ENCODE data around the gene BRAP. TPM values are rescaled to one million over a fixed set of nuclear protein-coding genes. Genes with fewer than 3 reads are reported as not detected.
"Not testable (repeated sequence)": the region's sequence is repeated elsewhere in the genome, so short reads cannot be mapped to it uniquely, and the experiment has no call there.

BRAP gene
- total RNA-seq, 6 donors from 2014 or later, result 11.0 to 17.8 (median 15.5) TPM

GRCh38 chr12:111687952-111688351 is 2.2 kb upstream of the BRAP start:
- ATAC-seq (ENCODE audit: low FRiP score in 2 of 2), result no peak

GRCh38 chr12:111687255-111687654 is 1.5 kb upstream of the BRAP start:
- Histone ChIP-seq H3K27me3 (no peaks in the 10 kb centered on the region), H3K4me3 (peak overlapping the region in 2 of 4 donors; percentile 79 to 100), H3K36me3 (peaks cover 0 to 11% (median 6%) of the 10 kb centered on the region in 4 donors), H3K27ac (no peak overlapping the region), H3K4me1 (peaks cover 19 to 33% (median 21%) of the 10 kb centered on the region in 4 donors), H3K9me3 (no peaks in the 10 kb centered on the region)
- no peak for DNase-seq
- 51 to 64% methylated on average over 2 of the region's 2 CpGs for WGBS, 2 donors
- TF ChIP-seq POLR2AphosphoS5 (IDR thresholded peaks at IDR 0.05) (no peak), EP300 (IDR thresholded peaks at IDR 0.05) (no peak), CTCF (IDR thresholded peaks at IDR 0.05) (no peak), POLR2A (IDR thresholded peaks at IDR 0.05) (no peak)
- no peak for ATAC-seq (ENCODE audit: low FRiP score in 2 of 2)

More at GRCh38 chr12:111687952-111688351, 2.2 kb upstream of the BRAP start:
- TF ChIP-seq POLR2AphosphoS5 (IDR thresholded peaks at IDR 0.05) (no peak), CTCF (IDR thresholded peaks at IDR 0.05) (no peak), POLR2A (IDR thresholded peaks at IDR 0.05) (no peak), EP300 (IDR thresholded peaks at IDR 0.05) (no peak)
- peaks cover 0 to 9% (median 3%) of the 10 kb centered on the region in 4 donors for H3K36me3 ChIP-seq
- peaks cover 19 to 33% (median 21%) of the 10 kb centered on the region in 4 donors for H3K4me1 ChIP-seq
- H3K27me3 ChIP-seq, result no peaks in the 10 kb centered on the region
- DNase-seq, result peak in 1 of 2 donors; percentile 60
- H3K27ac ChIP-seq, result no peak overlapping the region
- H3K9me3 ChIP-seq, result no peaks in the 10 kb centered on the region
- H3K4me3 ChIP-seq, result no peak overlapping the region
- WGBS, 2 donors, result 93% methylated on average over 10 of the region's 10 CpGs

GRCh38 chr12:111686574-111687105 is 884 bp upstream of the BRAP start:
- Histone ChIP-seq H3K27me3 (no peaks in the 10 kb centered on the region), H3K4me3 (peak overlapping the region; percentile 70 to 100 (median 83)), H3K4me1 (peaks cover 19 to 33% (median 21%) of the 10 kb centered on the region in 4 donors), H3K36me3 (peaks cover 5 to 17% (median 9%) of the 10 kb centered on the region in 4 donors), H3K27ac (peak overlapping the region; percentile 85 to 93 (median 90)), H3K9me3 (no peaks in the 10 kb centered on the region)
- no peak for ATAC-seq (ENCODE audit: low FRiP score in 2 of 2)
- no peak for DNase-seq
- WGBS, 2 donors, result 17 to 23% methylated on average over 14 to 15 of the region's 15 CpGs
- TF ChIP-seq CTCF (IDR thresholded peaks at IDR 0.05) (no peak), POLR2A (IDR thresholded peaks at IDR 0.05) (no peak), EP300 (IDR thresholded peaks at IDR 0.05) (no peak), POLR2AphosphoS5 (IDR thresholded peaks at IDR 0.05) (no peak)

GRCh38 chr12:111685322-111685810 is 390 bp downstream of the BRAP start:
- Histone ChIP-seq H3K27me3 (no peaks in the 10 kb centered on the region), H3K4me3 (peak overlapping the region; percentile 70 to 100 (median 83)), H3K9me3 (no peaks in the 10 kb centered on the region), H3K27ac (peak overlapping the region; percentile 85 to 93 (median 90)), H3K36me3 (peaks cover 12 to 30% (median 18%) of the 10 kb centered on the region in 4 donors), H3K4me1 (peaks cover 19 to 33% (median 21%) of the 10 kb centered on the region in 4 donors)
- WGBS, 2 donors, result 0 to 1% methylated on average over 11 to 14 of the region's 36 CpGs
- DNase-seq, result peak in 1 of 2 donors; percentile 25
- TF ChIP-seq CTCF (IDR thresholded peaks at IDR 0.05), result no peak
- peak; percentile 18 to 26 for ATAC-seq (ENCODE audit: low FRiP score in 2 of 2)

GRCh38 chr12:111684485-111685198 is 1.1 kb downstream of the BRAP start:
- peak overlapping the region in 3 of 4 donors; percentile 90 to 93 (median 91) for H3K27ac ChIP-seq
- not testable (repeated sequence) for H3K27me3 ChIP-seq; ATAC-seq (ENCODE audit: low FRiP score in 2 of 2); H3K9me3 ChIP-seq
- H3K4me1 ChIP-seq, result peaks cover 19 to 33% (median 21%) of the 10 kb centered on the region in 4 donors
- DNase-seq, result peak in 1 of 2 donors; percentile 50
- 74 to 86% methylated on average over 7 to 13 of the region's 13 CpGs for WGBS, 2 donors
- peak overlapping the region; percentile 70 to 100 (median 83) for H3K4me3 ChIP-seq
- peaks cover 12 to 37% (median 24%) of the 10 kb centered on the region in 4 donors for H3K36me3 ChIP-seq
